NB4 (cell line): ENCODE measurements around the gene ROBO4.

ENCODE experiments used
- DNase-seq: peaks from one replicate; pipeline ENCODE4 v3.0.0; 2010; ENCODE audit warnings: low read depth
- H3K4me3 ChIP-seq: one replicate; pipeline ENCODE4 v1.5.1; 2011; ENCODE audit warnings: mild to moderate bottlenecking, low read depth, low read length, moderate library complexity
- CTCF ChIP-seq: IDR thresholded peaks from one replicate; pipeline ENCODE4 v1.5.1; 2012; ENCODE audit warnings: low read depth, low read length
- MAX ChIP-seq: IDR thresholded peaks from 2 replicates; pipeline ENCODE4 v1.6.1; 2011; ENCODE audit warnings: low read depth, low read length
- MYC ChIP-seq: IDR thresholded peaks from 2 replicates; pipeline ENCODE4 v1.6.1; 2011; ENCODE audit warnings: low read depth, low read length
- POLR2A ChIP-seq: IDR thresholded peaks from 2 replicates; pipeline ENCODE4 v1.6.1; 2011; ENCODE audit warnings: mild to moderate bottlenecking; ENCODE audit not compliant: insufficient read length; ENCODE audit errors: extremely low read depth

The ROBO4 gene

GRCh38 chr11:124942466-124943253, 45.0 kb upstream of the ROBO4 start:
- no peak for TF ChIP-seq POLR2A
- TF ChIP-seq MAX, result no peak
- no peak for TF ChIP-seq CTCF
- TF ChIP-seq MYC, result no peak
- no peak overlapping the region for H3K4me3 ChIP-seq
- no peak for DNase-seq

- TF ChIP-seq CTCF, result no peak
- TF ChIP-seq MAX, result no peak
- no peak for TF ChIP-seq POLR2A
- TF ChIP-seq MYC, result no peak
- DNase-seq, result no peak
These were observed 44.0 kb upstream of the ROBO4 start for GRCh38 chr11:124941703-124942102.

GRCh38 chr11:124938970-124939369, 41.3 kb upstream of the ROBO4 start:
- TF ChIP-seq MAX (no peak), CTCF (no peak), POLR2A (no peak), MYC (no peak)
- no peak overlapping the region for H3K4me3 ChIP-seq
- DNase-seq, result no peak

More at GRCh38 chr11:124941703-124942102, 44.0 kb upstream of the ROBO4 start:
- no peak overlapping the region for H3K4me3 ChIP-seq

GRCh38 chr11:124938206-124938765, 40.6 kb upstream of the ROBO4 start:
- no peak overlapping the region for H3K4me3 ChIP-seq
- TF ChIP-seq MAX, result no peak
- DNase-seq, result no peak

- DNase-seq, result no peak
- no peak overlapping the region for H3K4me3 ChIP-seq
- TF ChIP-seq POLR2A (no peak), MAX (no peak), CTCF (no peak), MYC (no peak)
These were observed 39.8 kb upstream of the ROBO4 start for GRCh38 chr11:124937336-124937935.
